CD4-positive, alpha-beta T cell treated with Interleukin-15 for 1 hour (primary cell): ENCODE measurements around the gene KCNC1.

Experiments
- DNase-seq: peaks from one replicate; pipeline ENCODE4 v3.0.0-alpha.2; 2020

Gene KCNC1

DNA sequence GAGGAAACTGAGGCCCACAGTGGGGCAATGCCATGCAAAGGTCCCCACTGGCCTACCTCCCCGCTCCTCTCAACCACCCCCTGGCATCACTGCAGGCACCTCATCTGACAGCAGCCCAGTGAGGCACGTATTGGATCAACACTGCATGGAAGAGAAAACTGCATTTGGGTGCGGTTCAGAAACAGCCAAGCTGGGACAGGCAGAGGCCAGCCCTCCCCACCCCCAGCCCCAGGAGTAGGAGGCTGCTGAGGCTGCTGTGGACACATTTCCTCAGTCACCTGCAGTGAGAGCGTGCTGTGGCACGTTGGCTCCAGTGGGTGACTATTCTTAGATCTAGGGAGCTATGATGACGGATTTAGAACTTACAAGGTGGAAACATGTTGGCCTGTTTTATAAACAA, 63.7 kb downstream of the KCNC1 start:
- DNase-seq, result no peak

- DNase-seq, result no peak
These were observed 64.1 kb downstream of the KCNC1 start for GRCh38 chr11:17798716-17799115.

- no peak for DNase-seq
These were observed 64.6 kb downstream of the KCNC1 start for GRCh38 chr11:17799147-17799546.

- DNase-seq, result no peak
These were observed 66.6 kb downstream of the KCNC1 start for GRCh38 chr11:17801166-17801565.

GRCh38 chr11:17802491-17802890, 67.9 kb downstream of the KCNC1 start:
- no peak for DNase-seq

DNA sequence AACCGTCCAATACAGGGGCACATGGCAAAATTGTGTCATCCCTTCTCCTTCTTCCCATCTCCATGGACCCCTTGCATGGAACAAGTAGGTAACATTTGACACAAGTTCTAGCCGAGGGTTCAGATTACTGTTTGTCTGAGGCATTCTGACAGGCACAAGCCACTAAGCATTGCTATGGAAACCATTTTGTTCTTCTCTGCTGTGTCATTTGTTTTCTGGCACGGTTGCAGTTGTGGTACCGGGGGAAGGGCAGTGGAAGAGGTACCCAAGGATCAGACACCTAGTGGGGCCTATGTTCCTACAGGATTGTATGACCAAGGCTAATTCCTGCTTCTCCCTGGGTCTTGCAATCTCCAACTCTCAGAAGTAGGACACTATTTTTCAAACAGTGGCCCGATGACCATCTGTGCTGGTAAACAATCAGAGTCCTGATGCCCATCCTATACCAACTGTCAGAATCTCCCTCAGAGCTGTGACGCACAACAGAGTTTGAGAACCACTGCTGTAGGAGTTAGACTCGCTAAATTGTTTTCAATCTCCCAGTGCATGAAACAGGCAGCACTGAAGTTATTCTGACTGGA, 69.3 kb downstream of the KCNC1 start:
- DNase-seq, result no peak

- no peak for DNase-seq
These were observed 70.5 kb downstream of the KCNC1 start for GRCh38 chr11:17805043-17805442.

DNA sequence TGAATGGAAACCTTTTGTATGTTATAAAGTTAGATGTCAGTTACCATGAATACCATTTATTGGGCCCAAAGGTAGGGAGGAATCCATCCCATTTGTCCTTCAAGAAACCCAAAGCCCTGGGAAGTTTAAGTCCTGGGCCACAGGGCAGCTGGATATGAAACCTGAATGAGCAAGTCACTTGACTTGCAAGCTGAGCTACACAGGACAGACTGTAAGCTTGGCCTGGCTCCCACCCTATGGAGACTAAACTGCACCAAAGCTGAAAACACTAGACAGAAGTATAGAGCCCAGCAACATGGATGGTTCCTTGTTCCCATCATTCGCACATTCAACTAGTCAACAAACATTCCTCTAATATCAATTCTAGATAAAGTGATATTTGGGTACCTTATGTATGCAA, 71.3 kb downstream of the KCNC1 start:
- DNase-seq, result no peak

DNA sequence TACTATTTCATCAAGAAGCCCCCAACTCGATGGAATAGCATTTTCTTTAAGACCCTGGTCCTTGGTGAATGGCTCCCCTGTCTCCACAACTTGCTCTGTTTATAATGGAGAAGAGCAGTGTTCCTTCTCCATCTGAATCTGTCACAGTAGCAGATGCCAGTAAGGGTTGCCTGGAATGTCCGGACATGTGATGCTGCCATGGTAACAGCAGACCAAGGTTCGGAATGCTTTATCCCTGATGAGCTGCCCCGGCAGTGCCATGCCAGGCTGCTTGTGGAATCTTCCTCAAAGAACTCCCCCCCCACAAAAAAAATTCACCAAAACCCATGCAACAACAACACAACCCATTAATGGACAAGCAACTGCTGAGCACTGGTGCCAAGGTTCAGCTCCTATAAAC, 72.5 kb downstream of the KCNC1 start:
- no peak for DNase-seq

- no peak for DNase-seq
These were observed 75.5 kb downstream of the KCNC1 start for GRCh38 chr11:17810041-17810440.

GRCh38 chr11:17810746-17811145, 76.2 kb downstream of the KCNC1 start:
- no peak for DNase-seq

- DNase-seq, result no peak
These were observed 76.8 kb downstream of the KCNC1 start for GRCh38 chr11:17811352-17811751.

DNA sequence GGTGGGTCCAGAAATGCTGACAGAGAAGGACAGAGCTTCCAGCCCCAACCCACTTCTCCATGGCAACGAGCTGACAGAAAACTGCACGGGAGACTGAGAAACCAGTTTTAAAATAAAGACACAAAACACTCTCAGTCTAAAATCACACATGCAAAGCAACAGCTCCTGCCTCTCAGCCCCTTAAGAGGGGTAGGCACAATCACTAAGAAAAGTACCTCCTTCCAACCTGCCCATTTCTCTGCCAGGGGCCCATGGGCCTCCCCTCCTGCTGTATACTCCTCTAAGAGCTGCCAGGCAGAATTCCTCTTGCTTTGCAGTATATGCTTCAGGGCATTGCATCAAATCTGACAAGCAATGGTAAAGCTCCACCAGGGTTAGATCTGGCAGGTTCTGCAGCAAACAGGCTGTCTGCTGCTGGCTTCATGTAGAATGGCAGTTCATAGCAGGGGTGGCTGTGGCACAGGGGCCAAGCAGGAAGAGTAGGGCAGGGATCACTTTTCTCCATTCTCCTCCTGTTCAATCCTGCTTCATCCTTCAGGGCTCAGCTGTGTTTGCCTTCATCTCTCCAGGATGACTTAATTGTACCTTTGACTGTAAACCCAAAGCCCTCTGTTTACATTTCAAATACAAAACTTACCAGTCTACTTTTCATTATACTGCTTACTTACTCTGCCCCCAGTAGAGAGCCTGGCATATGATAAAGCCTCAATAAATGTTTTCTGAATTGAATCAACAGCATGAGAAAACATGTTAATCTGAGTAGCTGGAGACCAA, 77.7 kb downstream of the KCNC1 start:
- DNase-seq, result no peak

GRCh38 chr11:17812865-17813187, 78.2 kb downstream of the KCNC1 start:
- no peak for DNase-seq

GRCh38 chr11:17813391-17814059, 78.9 kb downstream of the KCNC1 start:
- no peak for DNase-seq

- no peak for DNase-seq
These were observed 80.0 kb downstream of the KCNC1 start for GRCh38 chr11:17814546-17814945.

DNA sequence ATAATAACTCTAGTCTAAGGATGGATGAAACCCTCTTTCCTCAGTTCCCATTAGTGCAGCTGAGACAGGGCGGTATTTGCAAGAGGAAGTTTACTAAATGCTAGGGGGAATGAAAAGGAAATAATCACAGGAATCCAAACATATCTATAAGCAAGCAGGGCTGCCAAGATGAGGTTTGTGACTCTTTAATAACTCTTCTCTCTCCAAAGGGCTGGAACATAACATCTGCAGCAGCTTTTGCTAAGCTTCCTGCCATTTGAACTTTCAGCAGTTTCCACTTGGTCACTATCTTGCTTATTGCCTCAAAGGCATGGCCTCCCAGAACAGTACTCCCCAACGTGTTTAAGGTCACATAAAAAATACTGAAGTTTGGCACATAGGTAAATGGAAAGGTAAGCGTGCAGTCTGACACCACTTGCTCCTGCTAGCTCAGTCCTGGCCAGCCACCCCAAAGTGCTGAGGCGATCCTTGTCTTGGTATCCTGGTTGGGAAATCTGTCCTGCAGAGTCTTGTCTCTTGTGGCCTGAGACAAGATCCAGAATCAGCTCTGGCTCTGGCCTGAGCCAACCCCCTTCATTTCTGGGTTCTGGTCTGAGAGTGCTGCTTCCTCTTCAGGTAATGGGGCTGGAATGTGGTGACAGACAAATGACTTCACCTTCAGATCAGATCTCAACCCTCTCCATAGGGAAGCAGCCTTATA, 81.8 kb downstream of the KCNC1 start:
- DNase-seq, result no peak

GRCh38 chr11:17821648-17822400, 87.2 kb downstream of the KCNC1 start:
- no peak for DNase-seq

GRCh38 chr11:17822401-17822781, 87.8 kb downstream of the KCNC1 start:
- DNase-seq, result no peak

- DNase-seq, result no peak
These were observed 92.4 kb downstream of the KCNC1 start for GRCh38 chr11:17827006-17827405.

DNA sequence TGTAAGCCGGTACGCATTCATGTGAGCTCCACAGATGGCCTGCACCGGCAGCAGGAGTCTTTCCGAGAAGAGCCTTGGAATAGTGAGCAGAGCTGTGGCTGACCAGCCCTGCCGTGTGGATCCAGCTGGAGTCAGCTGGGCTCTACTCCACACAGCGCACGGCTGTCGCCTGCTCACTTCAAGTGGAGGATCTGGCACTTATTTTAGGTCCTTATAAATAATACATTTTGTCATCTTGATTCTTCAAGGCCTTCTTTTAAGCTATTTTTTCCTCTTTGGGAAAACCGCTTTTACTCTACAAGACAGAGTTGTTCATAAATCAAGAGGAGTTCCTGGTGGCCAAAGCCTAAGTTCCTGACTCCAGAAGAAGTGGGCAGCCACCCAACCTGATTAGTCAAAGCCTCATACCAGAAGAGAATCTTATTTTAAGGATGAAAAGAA, 93.8 kb downstream of the KCNC1 start:
- DNase-seq, result no peak

GRCh38 chr11:17831228-17831627, 96.6 kb downstream of the KCNC1 start:
- no peak for DNase-seq

GRCh38 chr11:17831883-17832282, 97.3 kb downstream of the KCNC1 start:
- DNase-seq, result no peak
